Measurements from ENCODE around the gene TNS2.

Gene TNS2

DNA sequence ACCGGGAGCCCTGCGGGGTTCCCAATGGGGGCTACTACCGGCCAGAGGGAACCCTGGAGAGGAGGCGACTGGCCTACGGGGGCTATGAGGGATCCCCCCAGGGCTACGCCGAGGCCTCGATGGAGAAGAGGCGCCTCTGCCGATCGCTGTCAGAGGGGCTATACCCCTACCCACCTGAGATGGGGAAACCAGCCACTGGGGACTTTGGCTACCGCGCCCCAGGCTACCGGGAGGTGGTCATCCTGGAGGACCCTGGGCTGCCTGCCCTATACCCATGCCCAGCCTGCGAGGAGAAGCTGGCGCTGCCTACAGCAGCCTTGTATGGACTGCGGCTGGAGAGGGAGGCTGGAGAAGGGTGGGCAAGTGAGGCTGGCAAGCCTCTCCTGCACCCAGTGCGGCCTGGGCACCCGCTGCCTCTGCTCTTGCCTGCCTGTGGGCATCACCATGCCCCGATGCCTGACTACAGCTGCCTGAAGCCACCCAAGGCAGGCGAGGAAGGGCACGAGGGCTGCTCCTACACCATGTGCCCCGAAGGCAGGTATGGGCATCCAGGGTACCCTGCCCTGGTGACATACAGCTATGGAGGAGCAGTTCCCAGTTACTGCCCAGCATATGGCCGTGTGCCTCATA is 9.7 kb downstream of the TNS2 start:
- no peak for TF ChIP-seq CTCF (IDR thresholded peaks at IDR 0.05; ENCODE audit: borderline replicate concordance, insufficient read depth, low read depth, low read length)
- H3K4me3 ChIP-seq (ENCODE audit: low read depth, low read length): no peak overlapping the region

- no peak overlapping the region for H3K4me3 ChIP-seq (ENCODE audit: low read depth, low read length)
- TF ChIP-seq CTCF (IDR thresholded peaks at IDR 0.05; ENCODE audit: borderline replicate concordance, insufficient read depth, low read depth, low read length): no peak
These were observed 10.3 kb downstream of the TNS2 start for GRCh38 chr12:53060064-53060720.

- TF ChIP-seq CTCF (IDR thresholded peaks at IDR 0.05; ENCODE audit: borderline replicate concordance, insufficient read depth, low read depth, low read length): no peak
- H3K4me3 ChIP-seq (ENCODE audit: low read depth, low read length): no peak overlapping the region
These were observed 10.9 kb downstream of the TNS2 start for GRCh38 chr12:53060721-53061276.

GRCh38 chr12:53061404-53062010 is 11.6 kb downstream of the TNS2 start:
- H3K4me3 ChIP-seq (ENCODE audit: low read depth, low read length): no peak overlapping the region
- peak; percentile 23; the same call in 1 of the 2 replicates for TF ChIP-seq CTCF (IDR thresholded peaks at IDR 0.05; ENCODE audit: borderline replicate concordance, insufficient read depth, low read depth, low read length)

GRCh38 chr12:53062011-53062961 is 12.4 kb downstream of the TNS2 start:
- no peak for TF ChIP-seq CTCF (IDR thresholded peaks at IDR 0.05; ENCODE audit: borderline replicate concordance, insufficient read depth, low read depth, low read length)
- H3K4me3 ChIP-seq (ENCODE audit: low read depth, low read length): no peak overlapping the region

DNA sequence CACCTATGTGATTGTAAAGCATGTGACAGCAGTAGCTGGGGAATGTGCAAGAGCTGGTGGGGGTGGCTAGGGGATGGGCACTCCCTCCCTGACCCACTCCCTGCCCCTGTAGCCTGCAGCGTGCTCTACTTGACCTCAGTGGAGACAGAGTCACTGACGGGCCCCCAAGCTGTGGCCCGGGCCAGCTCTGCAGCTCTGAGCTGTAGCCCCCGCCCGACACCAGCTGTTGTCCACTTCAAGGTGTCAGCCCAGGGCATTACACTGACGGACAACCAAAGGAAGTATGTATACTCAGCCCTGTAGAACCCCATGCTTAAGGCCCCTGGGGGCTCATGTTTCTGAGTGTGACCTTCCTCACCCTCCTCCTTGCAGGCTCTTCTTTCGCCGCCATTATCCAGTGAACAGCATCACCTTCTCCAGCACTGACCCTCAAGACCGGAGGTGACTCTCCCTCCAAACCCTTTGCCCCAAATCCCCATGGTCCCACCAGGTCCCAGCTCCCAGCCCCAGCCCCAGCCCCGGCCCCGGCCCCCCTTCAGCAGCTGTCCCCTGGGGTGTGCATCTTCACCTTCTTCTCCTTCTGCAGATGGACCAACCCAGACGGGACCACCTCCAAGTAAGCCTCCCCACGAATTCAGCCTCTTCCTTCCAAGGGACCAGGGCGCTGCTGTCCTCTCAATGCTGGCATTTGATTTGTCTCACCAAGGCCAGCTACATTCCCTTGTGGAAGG is 13.3 kb downstream of the TNS2 start:
- H3K4me3 ChIP-seq (ENCODE audit: low read depth, low read length): no peak overlapping the region
- no peak for TF ChIP-seq CTCF (IDR thresholded peaks at IDR 0.05; ENCODE audit: borderline replicate concordance, insufficient read depth, low read depth, low read length)

All from GM12875 (cell line).